ENCODE results near the gene CEP83.

DNA sequence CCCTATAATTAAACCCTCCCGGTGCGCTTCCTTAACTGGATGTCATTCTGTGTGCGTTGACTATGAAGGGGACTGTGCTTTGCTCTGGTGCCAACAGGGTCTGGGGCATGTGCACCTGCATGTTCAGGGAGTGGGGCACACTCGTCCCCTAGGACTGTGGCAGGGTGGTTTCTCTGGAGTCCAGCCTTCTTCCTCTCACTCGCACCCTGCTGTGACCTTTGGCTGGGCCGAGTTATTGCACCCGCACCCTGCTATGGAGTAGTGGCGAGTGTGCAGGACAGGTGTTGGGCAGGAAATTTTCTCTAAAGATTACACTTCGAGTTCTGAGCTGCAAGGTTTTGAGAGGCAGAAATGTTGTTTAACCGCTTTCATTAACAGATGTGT lies 172.4 kb downstream of the CEP83 start:
- no peak for TF ChIP-seq CREB1 (CRISPR knock-in tag; IDR thresholded peaks at IDR 0.05)
- no peak for TF ChIP-seq NFE2L1 (CRISPR knock-in tag; IDR thresholded peaks at IDR 0.05)
- TF ChIP-seq USF1 (CRISPR knock-in tag; IDR thresholded peaks at IDR 0.05): no peak
- no peak for TF ChIP-seq E2F4 (CRISPR knock-in tag; IDR thresholded peaks at IDR 0.05; ENCODE audit: borderline replicate concordance, low read depth)
- no peak for TF ChIP-seq CTCF (IDR thresholded peaks at IDR 0.05)
- TF ChIP-seq CREM (CRISPR knock-in tag; IDR thresholded peaks at IDR 0.05): no peak
- no peak for TF ChIP-seq ESRRA (CRISPR knock-in tag; IDR thresholded peaks at IDR 0.05; ENCODE audit: borderline replicate concordance)
- TF ChIP-seq ATF6 (CRISPR knock-in tag; IDR thresholded peaks at IDR 0.05): no peak
- no peak for TF ChIP-seq TCF7 (CRISPR knock-in tag; IDR thresholded peaks at IDR 0.05; ENCODE audit: low read depth)
- TF ChIP-seq ZNF219 (CRISPR knock-in tag; IDR thresholded peaks at IDR 0.05; ENCODE audit: borderline replicate concordance): no peak
- TF ChIP-seq, protein P1, sequence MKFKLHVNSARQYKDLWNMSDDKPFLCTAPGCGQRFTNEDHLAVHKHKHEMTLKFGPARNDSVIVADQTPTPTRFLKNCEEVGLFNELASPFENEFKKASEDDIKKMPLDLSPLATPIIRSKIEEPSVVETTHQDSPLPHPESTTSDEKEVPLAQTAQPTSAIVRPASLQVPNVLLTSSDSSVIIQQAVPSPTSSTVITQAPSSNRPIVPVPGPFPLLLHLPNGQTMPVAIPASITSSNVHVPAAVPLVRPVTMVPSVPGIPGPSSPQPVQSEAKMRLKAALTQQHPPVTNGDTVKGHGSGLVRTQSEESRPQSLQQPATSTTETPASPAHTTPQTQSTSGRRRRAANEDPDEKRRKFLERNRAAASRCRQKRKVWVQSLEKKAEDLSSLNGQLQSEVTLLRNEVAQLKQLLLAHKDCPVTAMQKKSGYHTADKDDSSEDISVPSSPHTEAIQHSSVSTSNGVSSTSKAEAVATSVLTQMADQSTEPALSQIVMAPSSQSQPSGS (CRISPR knock-in tag; IDR thresholded peaks at IDR 0.05; ENCODE audit: borderline replicate concordance, low read depth): no peak
- no peak for TF ChIP-seq ZNF416 (CRISPR knock-in tag; IDR thresholded peaks at IDR 0.05)
- TF ChIP-seq JUN (CRISPR knock-in tag; IDR thresholded peaks at IDR 0.05): no peak
